NCI-H2107 (cell line): Measurements from ENCODE around the gene SIMC1.
"Not testable (repeated sequence)": the region's sequence is repeated elsewhere in the genome, so short reads cannot be mapped to it uniquely, and the experiment has no call there.

Source experiments
- DNase-seq: peaks from one replicate; lab custom pipeline; 2025; lab: John Stamatoyannopoulos, UW

The SIMC1 gene

DNA sequence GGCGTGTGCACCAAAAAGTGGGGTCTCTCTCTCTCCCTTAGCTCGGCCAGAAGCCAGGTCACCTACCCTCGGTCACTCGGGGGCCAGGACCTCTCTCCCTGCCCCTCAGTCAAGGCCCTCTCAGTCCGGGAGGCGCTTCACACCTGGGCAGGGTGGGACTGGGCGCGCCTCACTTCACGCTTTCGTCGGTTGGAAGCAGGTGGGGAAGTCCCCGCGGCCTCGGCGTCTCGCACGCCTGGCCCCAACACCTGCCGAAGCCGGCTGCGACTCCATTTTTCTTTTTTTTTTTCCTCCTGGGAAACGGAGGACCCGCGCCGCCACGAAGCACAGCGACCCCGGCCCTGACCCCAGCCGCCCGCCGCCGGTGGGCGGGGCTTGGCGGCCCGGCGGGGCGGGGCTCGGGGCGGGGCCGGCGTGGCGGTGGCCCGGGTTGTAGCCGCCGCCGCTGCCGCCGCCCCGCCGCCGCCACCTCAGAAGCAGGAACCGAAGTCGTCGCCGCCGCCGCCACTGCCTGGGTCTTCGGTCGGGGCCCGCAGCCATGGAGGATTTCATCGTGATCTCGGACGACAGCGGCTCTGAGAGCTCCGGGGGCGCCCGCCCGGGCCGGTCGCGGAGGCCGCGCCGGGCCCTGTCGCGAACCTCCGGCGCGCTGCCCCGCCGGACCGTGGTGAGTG is at the start of gene SIMC1:
Gene SIMC1, plus strand, starts transcription at position 454 of the 674 bp plus-strand sequence. Its CDS starts 85 bp downstream, at position 539.
- DNase-seq = not testable (repeated sequence)

DNA sequence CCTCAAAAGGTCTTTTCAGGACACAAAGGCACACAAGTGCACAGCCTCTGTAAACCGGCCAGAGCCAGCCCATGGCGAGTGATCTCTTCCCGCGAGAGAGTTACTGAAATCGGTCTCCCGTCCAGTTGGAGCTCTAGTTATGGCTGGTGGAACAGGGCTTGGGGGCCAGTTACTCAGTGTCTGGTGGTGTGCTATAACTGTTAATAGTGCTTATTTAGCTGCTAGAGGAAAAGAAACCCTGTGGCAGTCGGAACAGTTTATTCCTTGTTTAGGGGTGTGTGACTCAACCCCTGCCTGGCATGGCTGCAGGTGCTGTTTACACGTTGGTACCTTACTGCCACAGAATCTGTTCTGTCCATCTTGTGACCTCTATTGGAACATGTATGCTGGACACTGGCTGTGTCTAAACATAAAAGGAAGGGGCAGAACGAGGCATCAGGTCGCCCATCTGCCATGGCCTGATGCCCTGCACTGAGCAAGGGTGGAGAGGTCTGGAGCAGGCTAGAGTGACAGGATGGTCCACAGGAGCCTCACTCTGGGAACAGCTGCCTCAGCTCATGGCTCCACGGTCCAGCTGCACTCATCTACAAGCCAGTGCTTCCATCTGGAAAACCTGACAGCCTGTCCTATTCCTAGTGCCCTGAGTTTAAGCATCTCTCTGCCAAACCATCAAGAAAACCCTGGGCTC is 49.6 kb upstream of the SIMC1 start:
- DNase-seq = no peak

DNA sequence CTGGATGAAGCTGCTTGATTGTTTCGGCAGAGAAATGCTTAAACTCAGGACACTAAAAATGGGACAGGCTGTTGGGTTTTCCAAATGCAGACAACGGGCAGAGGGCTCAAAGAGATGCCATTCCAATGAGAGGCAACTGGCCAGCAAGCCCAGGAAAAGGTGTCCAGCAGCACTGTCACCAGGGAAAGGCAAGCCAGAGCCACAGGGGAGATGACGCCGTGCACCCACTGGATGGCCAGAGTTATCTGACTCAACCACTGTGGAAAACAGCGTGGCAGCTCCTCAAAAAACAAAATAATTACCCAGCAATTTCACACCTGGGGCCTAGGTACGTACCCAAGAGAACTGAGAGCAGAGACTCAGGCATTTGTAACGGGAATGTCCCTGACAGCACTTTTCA is 48.4 kb upstream of the SIMC1 start:
- no peak for DNase-seq

DNA sequence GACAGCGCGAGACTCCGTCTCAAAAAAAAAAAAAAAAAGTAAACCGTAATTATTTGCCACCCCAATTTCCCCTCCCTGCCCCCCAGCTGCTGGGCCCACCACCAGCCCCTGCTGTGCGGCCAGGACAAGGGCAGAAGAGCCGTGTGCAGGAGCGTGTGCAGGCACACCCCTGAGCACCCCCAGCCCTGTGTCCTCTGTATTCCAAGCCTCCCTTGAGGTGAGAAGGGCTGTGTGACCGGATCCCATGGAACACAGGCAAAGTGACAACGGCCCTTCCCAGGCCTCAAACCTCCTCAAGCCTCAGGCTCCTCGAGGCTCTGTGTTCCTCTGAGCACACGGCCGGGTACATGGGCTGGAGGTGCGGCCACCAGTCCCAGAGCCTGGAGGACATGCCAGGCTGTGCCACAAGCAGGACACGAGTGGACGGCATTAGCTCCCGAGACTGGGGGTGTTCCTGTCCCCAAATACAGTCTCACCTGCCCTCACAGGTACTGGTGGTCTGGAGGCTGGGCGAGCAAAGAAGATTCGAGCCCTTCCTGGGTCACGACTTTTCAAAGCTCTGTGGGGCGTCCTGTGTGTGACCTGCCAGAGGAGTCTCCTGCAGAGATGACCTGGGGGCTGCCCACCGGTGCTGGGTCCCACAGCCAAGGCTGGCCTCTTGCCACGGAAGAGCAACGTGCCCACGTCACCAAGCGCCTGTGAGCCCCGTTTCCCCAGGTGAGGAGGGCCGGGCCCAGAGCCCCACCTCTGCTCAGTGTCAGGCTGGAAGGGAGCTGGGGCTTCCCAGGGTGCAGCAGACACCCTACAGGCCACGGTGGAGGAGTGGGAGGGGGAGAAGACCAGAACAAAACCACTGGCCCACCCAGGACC is 47.1 kb upstream of the SIMC1 start:
- DNase-seq = no peak

DNA sequence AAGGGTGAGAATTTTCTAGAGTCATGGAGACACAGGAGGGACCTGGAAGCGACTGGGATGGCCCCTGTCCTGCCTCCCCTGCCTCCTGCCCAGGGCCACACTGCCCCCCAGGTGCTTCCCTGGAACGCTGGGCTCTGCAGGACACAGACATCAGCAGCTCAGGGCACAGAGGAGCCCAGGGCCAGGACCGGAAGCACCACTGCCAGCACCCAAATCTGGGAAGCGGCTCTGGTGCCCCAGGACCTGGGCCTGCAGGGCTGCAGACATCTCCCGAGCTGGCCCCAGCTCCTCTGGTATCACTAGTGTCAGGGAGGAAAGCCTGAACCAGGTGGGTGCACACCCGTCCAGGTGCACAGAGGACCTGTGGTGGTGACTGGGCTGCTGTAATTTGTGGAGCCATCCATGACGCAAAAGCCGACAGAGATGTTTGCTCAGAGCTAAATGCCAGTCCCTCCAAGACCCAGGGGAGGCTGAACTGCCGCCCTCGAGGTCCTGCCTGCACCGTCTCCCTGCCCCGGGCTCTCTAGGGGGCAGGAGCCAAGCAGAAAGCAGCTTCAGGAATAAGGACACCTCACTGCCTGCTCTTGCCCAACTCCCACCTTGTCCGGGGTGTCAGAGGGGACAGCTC is 46.0 kb upstream of the SIMC1 start:
- DNase-seq = no peak

DNA sequence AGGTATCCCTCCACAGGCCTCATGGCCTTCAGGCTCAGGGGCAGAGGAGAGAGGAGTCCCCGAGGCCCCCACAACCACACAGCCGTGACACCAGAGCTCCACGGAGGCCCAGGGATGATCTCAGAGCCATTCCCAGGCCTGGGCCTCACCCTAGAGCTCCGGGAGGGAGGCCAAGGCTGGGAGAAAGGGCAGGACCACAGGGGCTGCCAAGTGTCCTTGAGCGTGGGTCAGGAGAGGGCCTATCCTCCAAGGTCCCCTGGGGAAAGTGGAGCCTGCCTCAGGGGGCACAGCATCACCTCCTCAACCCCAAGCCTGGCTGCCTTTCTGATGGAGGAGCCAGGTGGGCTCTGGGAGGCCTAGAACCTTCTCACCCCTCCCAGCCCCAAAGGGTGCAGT is 45.5 kb upstream of the SIMC1 start:
- DNase-seq = not testable (repeated sequence)

DNA sequence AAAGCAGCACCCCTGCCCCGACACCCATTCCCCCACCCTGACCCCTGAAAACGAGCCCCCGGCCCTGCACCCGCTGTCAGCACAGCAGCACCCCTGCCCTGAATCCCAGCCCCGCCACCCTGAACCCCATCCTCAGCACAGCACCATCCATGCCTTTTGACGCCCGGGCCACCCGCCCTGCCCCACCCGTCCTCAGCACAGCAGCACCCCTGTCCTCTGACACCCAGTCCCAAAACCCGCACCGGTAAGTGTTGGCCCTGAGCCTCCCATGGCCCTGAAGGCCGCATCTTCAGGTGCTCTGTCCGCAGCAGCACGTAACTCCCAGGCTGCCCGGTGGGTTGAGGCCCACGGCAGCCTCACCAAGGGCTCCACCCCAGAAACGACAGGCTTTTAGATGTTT is 44.6 kb upstream of the SIMC1 start:
- DNase-seq = not testable (repeated sequence)

DNA sequence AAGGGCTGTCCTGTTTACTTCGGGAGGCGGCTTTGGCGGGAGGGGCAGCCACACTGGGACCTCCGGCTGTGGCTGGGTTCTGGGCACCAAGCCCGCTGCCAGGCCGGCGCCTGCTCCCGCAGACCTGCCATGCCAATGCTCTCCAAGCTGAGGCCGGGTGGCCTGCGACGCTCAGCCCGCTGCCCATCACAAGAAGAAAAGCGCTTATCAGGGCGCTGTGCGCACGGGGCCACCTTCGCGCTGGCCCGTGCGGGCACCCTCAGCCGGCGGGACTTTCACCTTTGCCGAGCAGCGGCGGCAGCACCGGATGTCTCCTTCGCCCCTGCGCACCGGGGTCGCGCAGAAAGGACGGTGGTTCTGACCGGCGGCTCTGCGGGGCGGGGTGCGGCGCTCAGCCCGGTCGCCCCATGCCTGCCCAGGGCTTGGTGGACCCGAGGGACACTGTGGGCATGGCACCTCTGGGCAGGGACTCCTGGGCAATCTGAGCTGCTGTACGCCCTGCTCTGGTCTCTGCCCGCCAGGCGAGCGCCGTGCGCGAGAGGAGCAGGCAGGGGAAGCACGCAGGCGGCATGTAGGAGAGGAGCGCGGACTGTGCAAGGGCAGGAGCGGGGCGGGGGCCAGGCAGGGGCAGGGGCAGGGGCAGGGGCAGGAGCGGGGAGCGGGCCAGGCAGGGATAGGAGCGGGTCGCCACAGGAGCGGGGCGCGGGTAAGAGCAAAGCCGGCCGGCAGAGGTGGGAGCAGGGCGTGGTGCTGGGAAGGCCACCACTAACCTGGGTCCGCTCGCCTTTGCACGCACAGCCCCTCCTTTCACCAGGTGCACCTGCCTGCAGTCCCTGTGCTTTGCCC is 43.8 kb upstream of the SIMC1 start:
- not testable (repeated sequence) for DNase-seq

DNA sequence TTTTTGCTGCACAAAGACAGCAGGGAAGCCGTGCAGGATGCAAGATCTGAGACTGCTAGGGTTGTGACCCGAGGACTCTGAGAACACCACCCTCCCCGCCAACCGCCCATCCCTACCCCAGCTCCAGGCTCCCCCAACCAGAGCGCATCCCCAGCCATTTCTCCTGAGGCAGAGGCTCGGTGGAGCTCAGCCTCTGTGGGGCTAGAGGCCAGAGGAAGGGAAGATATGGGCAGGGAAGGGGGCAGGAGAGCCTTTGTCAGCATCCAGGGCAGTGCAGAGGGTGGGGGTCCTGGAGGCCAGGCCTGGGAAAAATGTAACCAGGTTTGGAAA is 43.2 kb upstream of the SIMC1 start:
- DNase-seq = not testable (repeated sequence)

DNA sequence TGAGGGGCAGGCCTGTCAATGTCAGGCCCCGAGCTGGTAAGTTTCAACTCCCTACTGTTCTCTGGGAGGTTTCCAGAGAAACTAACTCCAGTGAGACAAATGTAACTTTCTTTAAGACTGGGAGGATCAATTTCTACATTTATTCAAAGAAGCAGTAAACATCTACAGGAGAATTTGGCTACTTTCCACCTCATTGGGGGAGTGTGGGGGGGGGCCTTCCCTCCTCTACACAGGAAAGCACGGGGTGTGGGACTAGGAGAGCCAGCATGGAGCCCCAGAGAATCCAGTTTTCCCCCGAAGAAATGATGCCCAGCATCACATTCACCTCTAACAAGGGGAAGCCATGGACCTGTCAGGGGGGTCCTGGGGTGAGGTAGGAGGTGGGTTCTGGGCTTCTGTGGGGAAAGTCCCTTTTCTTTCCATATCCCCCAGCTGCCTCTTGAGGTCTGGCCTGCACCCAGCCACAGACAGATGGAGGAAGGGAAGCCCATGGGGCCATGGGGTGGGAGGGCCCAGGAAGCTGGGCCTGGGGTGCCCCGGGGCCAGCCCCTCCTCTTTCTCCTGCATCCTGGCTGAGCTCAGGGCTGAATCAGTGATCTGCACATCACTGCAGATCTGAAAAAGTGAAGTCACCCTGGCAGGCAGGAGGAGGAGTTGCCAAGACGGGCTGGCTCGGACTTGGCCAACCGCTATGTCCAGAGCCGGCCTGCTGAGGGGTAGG is 42.6 kb upstream of the SIMC1 start:
- DNase-seq = not testable (repeated sequence)

DNA sequence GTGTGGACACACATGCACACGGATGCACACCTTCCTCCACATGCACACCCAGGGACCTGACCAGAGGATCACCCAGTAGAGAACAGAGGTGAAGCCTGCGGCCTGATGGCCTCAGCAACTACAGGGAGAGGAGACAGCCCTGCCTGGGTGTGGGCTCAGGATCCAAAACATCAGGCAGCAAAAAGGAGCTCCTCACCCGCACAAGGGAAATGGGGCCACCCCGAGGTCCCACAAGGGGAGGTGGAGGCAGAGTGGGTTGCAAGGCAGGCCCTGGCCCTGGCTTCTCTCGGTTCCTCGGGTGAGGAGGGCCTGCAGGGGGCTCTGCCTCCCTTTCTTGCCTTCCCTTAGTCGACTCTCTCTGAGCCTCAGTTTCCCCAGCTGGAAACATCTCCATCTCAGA is 41.4 kb upstream of the SIMC1 start:
- not testable (repeated sequence) for DNase-seq

DNA sequence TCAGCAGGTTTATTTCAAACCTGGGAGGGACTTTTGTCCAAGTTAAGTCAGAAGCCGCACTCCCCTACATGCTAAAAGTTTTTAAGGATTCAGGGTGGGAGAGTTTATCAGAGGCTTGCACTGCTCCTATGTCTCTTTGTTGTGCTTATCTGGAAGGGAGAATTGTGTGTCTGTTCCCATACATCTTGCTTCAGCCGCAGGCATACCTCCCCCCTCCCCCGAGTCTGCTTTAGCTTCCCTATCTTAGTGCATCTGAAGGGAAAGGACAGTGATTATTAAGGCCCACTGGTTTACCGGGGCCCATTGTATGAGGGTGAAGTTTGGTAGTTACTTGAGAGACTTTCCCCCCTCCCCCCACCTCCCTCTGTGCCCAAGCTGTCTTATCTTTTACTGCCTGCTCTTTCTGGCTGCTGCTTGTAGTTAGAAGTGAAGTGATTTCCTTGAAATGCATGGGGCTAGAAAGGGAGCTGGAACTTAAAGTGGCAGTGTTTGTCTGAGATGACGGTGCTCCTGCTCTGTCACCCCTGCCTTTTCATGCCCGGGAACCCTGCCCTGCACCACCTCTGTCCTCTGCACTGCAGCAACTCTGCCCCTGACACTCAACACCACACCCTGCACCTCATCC is 40.9 kb upstream of the SIMC1 start:
- DNase-seq = not testable (repeated sequence)

DNA sequence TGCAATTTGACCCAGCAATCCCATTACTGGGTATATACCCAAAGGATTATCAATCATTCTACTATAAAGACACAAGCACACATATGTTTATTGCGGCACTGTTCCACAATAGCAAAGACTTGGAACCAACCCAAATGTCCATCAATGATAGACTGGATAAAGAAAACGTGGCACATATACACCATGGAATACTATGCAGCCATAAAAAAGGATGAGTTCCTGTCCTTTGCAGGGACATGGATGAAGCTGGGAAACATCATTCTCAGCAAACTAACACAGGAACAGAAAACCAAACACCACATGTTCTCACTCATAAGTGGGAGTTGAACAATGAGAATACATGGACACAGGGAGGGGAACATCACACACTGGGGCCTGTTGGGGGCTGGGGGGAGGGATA is 39.9 kb upstream of the SIMC1 start:
- DNase-seq = not testable (repeated sequence)

DNA sequence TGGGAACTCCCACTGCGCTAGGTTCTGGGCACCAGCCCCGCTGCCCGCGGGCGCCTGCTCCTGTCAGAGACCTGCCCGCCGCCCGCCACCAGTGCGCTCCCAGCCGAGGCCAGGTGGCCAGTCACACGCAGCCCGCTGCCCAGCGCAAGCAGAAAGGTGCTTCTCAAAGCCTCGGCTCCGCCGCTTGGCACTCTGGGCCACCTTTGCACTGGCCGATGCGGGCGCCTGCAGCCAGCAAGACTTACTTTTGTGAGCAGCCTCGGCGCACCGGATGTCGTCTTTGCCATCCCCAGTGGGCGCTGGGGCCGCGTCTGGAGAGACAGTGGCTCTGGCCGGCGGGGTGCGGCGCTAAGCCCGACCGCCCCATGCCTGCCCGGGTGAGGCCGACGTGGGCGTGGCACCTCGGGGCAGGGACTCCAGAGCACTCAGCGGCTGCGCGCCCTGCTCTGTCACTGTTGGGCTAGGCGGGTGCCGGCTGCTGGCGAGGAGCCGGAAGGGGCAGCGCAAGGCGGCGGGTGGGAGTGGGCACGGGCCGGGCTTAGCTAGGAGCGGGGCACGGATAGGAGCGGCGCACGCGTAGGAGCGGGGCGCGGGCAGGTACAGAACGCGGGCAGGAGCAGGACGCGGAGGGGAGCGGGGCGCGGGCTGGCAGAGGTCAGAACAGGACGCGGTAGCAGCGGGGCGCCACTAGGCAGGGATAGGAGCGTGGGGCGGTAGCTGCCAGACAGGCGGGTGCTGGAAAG is 39.1 kb upstream of the SIMC1 start:
- DNase-seq = not testable (repeated sequence)

DNA sequence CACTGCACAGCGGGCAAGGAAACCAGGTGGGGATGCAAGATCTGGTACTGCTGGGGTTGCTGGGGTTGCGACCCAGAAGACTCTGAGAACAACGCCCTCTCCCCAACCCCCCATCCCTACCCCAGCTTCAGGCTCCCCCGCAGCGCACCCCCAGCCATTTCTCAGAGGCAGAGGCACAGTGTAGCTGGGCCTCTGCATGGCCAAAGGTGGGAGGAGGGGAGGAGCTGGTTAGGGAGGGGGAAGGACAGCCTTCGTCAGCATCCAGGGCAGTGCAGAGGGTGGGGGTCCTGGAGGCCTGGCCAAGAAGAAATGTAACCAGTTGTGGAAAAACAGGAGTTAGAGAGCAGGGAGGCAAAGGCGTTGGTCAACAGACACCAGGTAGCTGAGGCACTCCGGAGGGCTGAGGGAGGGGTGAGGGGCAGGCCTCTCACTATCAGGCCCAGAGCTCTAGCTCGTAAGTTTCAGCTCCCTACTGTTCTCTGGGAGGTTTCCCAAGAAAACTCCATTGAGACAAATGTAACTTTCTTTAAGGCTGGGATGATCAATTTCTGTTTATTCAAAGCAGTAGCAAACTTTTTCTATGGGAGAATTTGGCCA is 38.3 kb upstream of the SIMC1 start:
- not testable (repeated sequence) for DNase-seq

DNA sequence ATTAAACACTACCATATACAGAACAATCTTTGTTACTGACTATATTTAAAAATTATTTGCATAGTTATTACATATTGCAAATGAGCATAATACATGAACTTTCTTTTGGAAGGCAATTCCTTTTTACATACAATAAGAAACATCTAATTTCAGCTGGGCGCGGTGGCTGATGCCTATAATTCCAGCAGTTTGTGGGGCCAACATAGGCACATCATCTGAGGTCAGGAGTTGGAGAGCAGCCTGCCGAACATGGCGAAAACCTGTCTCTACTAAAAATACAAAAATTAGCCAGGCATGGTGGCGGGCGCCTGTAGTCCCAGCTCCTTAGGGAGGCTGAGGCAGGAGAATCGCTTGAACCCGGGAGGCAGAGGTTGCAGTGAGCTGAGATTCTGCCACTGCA is 36.4 kb upstream of the SIMC1 start:
- DNase-seq = no peak

DNA sequence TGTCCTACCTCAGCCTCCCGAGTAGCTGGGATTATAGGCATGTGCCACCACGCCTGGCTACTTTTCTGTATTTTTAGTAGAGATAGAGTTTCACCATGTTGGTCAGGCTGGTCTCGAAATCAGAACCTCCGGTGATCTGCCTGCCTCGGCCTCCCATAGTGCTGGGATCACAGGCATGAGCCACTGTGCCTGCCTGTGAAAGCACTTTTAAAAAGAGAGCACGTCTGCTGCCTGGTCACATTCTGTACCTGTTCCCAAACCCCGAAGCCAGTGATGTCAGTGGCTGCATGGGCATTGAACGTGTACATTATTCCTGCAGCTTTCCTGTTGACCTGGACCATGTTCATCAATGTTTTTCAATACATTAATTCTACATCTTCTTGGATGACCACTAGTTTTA is 35.1 kb upstream of the SIMC1 start:
- no peak for DNase-seq

DNA sequence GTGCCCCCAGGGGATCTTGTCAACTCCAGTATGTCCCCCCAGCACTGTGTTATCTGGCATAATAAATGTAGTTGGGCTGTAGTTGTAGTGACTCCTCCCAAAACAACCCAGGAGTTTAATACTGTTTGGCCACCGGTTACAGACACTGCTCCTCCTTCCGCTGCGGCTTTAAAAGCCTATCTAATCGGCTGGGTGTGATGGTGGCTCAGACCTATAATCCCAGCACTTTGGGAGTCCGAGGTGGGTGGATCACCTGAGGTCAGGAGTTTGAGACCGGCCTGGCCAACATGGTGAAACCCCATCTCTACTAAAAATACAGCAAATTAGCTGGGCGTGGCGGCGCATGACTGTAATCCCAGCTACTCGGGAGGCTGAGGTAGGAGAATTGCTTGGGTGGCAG is 34.7 kb upstream of the SIMC1 start:
- not testable (repeated sequence) for DNase-seq

DNA sequence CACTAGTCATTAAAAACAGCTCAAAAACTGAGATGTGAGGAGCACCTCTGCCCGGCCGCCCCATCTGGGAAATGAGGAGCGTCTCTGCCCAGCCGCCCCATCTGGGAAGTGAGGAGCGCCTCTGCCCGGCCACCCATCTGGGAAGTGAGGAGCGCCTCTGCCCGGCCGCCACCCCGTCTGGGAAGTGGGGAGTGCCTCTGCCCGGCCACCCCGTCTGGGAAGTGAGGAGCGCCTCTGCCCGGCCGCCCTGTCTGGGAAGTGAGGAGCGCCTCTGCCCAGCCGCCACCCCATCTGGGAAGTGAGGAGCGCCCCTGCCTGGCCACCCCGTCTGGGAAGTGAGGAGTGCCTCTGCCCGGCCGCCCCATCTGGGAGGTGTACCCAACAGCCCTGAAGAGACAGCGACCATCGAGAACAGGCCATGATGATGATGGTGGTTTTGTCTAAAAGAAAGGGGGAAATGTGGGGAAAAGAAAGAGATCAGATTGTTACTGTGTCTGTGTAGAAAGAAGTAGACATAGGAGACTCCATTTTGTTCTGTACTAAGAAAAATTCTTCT is 23.7 kb upstream of the SIMC1 start:
- not testable (repeated sequence) for DNase-seq
